Measurements from ENCODE around the gene FCHO2.

DNA sequence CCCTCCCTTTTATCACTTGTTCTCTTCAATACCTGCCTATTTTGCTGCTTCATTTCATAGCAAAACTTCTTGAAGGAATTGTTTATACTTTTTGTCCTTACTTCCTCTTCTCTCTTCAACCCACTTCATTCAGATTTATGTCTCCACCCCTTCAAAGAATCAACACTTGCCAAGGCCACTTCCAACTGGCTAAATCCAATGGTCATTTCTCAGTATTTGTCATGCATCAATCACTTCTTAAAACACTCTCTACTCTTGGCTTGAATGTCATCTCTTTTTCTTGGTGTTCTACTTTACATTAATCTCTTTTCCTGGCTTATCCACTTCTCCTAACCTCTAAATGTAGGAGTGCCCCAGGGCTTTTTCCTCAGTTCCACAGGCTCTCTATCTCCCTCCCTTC lies 8.3 kb upstream of the FCHO2 start:
- TF ChIP-seq, protein P1, sequence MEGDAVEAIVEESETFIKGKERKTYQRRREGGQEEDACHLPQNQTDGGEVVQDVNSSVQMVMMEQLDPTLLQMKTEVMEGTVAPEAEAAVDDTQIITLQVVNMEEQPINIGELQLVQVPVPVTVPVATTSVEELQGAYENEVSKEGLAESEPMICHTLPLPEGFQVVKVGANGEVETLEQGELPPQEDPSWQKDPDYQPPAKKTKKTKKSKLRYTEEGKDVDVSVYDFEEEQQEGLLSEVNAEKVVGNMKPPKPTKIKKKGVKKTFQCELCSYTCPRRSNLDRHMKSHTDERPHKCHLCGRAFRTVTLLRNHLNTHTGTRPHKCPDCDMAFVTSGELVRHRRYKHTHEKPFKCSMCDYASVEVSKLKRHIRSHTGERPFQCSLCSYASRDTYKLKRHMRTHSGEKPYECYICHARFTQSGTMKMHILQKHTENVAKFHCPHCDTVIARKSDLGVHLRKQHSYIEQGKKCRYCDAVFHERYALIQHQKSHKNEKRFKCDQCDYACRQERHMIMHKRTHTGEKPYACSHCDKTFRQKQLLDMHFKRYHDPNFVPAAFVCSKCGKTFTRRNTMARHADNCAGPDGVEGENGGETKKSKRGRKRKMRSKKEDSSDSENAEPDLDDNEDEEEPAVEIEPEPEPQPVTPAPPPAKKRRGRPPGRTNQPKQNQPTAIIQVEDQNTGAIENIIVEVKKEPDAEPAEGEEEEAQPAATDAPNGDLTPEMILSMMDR (IDR thresholded peaks at IDR 0.05; ENCODE audit: extremely low read depth in 1 of 2, insufficient read depth in 1 of 2, low read depth in 1 of 2, low read length in 2 of 2) = no peak
- no peak for TF ChIP-seq POLR2AphosphoS5 (IDR thresholded peaks at IDR 0.05; ENCODE audit: insufficient read depth, low read depth, low read length)
- no peak for TF ChIP-seq MYC (IDR thresholded peaks at IDR 0.05; ENCODE audit: low read depth, low read length)
- TF ChIP-seq, protein P2, sequence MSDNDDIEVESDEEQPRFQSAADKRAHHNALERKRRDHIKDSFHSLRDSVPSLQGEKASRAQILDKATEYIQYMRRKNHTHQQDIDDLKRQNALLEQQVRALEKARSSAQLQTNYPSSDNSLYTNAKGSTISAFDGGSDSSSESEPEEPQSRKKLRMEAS (IDR thresholded peaks at IDR 0.05; ENCODE audit: insufficient read depth, insufficient read length) = no peak
